Measurements from ENCODE around the gene CIB4.

The CIB4 gene

GRCh38 chr2:26644188-26644835 lies 3.1 kb upstream of the CIB4 start:
- DNase-seq (ENCODE audit: low read depth in 4 of 4, low spot score in 1 of 4), result no peak

DNA sequence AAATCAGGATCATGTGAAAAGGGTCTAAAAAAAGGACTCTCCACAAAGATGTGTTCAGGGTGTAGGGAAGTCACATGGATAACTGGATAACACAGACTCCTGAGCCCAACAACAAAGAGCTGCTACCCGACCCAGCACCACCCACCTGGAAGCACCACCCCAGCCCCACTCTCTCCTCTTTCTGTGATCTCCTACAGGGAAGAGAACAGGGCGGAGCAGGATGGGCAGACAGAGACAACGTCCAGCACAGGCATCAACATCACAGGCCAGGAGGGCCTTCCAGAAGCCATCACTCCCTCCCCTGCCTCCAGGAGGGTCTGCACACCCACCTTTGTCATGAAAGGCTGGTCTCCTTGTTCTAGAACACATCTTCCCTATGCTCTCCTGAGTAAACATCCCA lies 1.3 kb upstream of the CIB4 start:
- DNase-seq (ENCODE audit: low read depth in 4 of 4, low spot score in 1 of 4), result no peak

- no peak for DNase-seq (ENCODE audit: low read depth in 4 of 4, low spot score in 1 of 4)
Observed at GRCh38 chr2:26640331-26640745, 828 bp downstream of the CIB4 start.

GRCh38 chr2:26639685-26640243 lies 1.4 kb downstream of the CIB4 start:
- no peak for DNase-seq (ENCODE audit: low read depth in 4 of 4, low spot score in 1 of 4)

GRCh38 chr2:26637811-26638310 lies 3.3 kb downstream of the CIB4 start:
- DNase-seq (ENCODE audit: low read depth in 4 of 4, low spot score in 1 of 4), result no peak

DNA sequence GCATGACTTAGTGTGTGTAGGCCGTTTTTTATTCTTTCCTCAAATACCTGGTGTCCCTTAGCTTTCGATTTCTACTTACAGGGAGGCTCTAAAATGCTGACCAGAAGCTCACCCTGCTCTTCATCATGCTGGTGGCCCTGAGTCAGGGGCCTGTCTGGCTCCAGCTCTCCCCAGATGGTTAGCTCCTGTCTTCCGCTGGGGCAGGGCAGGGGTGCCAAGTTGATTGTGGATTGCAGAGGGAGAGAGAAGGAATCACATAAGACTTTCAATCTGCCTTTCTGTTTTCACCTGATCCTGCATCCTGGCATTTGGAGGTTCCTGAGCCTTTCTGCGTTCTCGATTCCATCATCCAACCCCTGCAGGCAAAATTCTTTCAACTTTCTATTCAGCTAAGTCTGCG lies 4.2 kb downstream of the CIB4 start:
- no peak for DNase-seq (ENCODE audit: low read depth in 4 of 4, low spot score in 1 of 4)

DNA sequence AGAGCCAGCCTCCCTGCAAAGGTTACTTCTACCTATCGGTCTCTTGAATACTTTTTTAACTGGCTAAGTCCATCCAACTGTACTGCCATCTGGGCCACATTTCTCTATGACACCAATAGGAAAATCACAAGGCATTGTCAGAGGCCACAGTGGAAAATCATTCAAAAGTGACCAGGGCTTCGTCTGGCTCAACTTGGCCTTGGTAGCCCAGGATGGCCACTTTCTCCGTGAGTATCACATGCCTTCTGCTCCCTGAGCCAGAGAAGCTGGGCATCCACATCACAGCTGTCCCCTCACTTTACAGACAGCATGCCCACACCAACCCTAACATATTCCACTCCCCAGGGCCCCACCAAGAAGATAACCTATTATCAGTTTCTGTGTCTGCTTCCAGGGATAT lies 5.8 kb downstream of the CIB4 start:
- no peak for DNase-seq (ENCODE audit: low read depth in 4 of 4, low spot score in 1 of 4)

GRCh38 chr2:26634636-26635230 lies 6.4 kb downstream of the CIB4 start:
- DNase-seq (ENCODE audit: low read depth in 4 of 4, low spot score in 1 of 4), result no peak

- DNase-seq (ENCODE audit: low read depth in 4 of 4, low spot score in 1 of 4), result no peak
Observed at GRCh38 chr2:26633993-26634595, 7.1 kb downstream of the CIB4 start.

DNA sequence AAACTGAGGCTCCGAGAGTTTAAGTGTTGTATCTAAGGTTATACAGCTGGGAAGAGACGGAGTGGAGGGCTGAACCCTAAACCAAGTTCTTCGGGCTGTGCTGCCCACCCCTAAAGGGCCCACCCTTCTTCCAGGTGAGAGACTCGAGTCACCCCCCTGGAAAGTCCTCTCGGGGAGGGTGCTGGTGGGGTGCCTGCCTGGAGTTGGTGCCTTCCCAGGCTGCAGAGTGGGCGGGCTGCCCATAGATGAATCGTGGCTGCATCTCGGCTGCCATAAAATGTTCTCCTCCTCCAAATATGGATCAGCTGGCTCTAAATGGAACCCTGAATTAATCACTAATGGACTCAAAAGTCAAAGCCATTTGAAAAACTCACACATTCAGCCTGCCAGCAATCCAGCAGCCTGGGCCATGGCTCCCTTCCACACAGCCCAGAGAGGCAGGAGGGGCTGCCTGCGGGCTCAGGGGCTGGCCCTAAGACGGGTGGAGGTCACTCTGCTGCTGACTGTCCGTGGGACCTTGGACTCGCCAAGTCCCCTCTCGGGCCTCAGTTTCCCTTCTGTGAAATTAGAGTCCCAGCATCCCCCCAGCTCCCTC lies 7.7 kb downstream of the CIB4 start:
- no peak for DNase-seq (ENCODE audit: low read depth in 4 of 4, low spot score in 1 of 4)

GRCh38 chr2:26632624-26633185 lies 8.5 kb downstream of the CIB4 start:
- no peak for DNase-seq (ENCODE audit: low read depth in 4 of 4, low spot score in 1 of 4)

GRCh38 chr2:26631401-26632170 lies 9.6 kb downstream of the CIB4 start:
- no peak for DNase-seq (ENCODE audit: low read depth in 4 of 4, low spot score in 1 of 4)

DNA sequence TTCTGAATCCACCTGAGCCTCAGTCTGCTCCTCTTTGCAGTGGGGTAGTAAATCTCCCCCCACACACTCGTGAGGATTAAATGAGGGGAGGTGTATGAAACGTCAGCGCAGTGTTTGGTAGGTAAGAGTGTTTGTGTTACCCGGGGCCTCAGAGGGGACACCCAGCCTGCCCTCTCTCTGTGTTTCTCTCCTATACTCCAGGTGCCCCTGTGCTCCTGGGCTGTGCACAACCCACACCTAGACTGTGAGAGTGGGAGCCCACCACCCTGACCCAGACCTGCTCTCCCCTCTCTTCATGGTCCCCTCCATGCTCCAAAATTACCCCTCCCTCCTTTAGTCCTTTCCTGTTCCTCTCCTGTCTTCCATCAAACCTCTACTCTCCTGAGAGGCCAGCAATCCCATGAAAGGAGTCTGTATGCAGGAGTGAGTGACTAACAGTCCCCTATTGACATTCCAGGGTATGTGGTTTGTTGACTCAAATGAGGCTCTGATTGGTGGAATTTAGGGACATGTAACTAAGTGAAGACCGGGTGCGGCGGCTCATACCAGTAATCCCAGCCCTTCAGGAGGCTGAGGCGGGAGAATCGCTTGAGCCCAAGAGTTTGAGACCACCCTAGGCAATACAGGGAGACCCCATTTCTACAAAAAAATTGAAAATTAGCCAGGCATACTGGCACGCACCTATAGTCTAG lies 10.4 kb downstream of the CIB4 start:
- DNase-seq (ENCODE audit: low read depth in 4 of 4, low spot score in 1 of 4), result no peak

DNA sequence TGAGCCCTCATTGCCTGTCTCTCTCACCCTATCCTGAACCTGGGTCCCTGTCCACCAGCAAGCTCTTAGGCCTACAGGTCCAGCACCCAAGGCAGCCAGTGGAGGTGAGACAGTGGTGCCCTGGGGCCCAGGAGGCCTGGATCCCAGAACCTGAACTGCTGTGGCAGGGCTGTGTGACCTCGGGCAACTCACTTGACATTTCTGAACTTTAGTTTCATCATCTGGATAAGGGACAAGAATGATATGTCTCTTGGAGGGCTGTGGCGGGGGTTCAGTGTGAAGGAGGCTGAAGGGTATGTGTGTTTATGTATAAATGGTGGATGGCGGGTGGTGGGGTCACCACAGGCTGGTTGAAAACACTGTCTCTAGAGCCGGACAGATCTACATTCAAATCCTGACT lies 10.9 kb downstream of the CIB4 start:
- no peak for DNase-seq (ENCODE audit: low read depth in 4 of 4, low spot score in 1 of 4)

GRCh38 chr2:26629751-26630150 lies 11.4 kb downstream of the CIB4 start:
- DNase-seq (ENCODE audit: low read depth in 4 of 4, low spot score in 1 of 4), result no peak

GRCh38 chr2:26629346-26629630 lies 11.9 kb downstream of the CIB4 start:
- DNase-seq (ENCODE audit: low read depth in 4 of 4, low spot score in 1 of 4), result no peak

DNA sequence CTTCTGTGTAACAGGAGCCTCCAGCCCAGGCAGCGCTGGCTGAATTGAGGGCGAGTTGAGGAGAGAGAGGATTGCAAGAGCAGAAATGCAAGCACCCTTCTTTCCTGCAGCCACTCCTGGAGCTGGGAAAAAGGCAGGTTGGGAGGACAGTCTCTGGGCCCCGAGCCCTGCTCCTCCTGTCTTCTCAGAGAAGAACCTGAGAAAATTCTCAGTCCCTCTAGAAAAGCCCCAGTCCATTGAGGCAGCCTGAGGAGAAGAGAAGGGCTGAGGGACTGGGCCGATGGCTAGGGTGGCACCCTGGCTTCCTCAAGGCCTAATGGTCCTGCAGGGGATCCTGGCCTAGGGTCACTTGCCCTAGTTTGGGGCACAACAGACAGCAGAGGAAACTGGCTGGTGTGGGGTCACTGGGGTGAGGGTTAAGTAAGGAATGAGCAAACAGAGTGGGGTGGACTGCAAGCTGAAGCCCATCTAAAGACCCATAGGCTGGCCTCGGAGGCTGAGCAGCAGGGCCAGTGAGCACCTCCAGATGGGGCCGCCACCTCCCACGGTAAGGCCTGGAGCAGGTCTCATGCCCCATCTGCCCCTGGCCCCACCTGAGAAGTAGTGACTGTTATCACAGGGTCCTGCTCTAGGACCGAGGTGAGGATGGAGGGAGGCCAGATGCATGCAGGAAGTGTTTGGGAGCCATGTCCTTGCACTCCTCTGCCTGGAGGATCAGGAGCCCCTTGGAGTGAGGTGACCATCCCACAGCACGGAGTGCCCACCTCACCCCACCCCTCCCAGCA lies 12.4 kb downstream of the CIB4 start:
- no peak for DNase-seq (ENCODE audit: low read depth in 4 of 4, low spot score in 1 of 4)

DNA sequence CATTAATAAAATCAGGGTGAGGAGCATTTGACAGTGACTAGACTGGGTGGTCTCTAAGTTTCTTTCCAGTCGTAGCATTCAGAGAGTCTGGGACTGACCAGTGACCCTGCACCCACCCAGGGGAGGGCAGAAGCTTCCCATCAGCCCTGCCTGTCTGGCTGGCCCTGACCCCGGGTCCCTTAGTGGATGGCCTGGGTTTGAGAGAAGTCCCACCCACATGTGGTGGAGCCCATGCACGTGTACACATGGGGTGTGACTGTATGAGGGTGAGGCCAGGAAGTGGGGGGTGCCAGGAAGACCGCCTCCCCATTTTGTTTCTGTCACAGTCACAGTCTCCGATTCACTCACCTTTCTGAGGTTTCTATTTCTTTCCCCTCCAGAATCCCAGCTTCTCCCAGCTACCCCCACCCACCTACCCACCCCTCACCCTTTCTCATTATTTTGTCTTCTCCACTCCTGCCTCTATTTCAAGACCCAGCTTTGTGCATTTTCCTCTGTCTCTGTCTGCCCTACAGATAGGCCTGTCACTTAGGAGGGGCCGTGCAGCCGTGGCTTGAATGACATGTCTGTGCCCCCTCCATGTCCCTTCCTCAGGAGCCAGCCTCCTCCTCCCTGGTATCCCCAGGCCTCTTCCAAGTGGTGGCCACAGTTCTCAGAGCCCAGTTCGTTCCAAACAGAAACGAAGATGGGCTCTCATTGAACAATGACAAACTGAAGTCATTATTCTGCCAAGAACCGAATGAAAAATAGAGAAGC lies 13.6 kb downstream of the CIB4 start:
- DNase-seq (ENCODE audit: low read depth in 4 of 4, low spot score in 1 of 4), result no peak

DNA sequence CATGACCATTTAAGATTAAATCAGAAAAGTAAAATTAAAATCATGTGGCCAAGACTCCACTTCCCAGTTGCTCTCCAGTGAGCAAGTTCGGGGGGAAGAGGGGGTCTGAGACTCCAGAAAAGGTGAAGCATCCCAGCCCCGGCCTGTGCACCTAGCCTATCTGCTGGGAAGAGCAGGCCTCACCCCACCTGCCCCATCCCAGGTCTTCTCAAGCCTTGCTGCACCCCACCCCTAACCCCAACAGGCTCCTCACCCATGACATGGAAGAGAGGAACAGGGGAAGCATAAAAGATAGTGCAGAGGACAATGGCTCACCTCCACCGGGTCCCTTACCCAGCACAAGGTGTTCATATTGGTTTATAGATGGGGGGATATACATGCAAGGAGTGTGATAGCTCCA lies 14.6 kb downstream of the CIB4 start:
- DNase-seq (ENCODE audit: low read depth in 4 of 4, low spot score in 1 of 4), result no peak
